CD14-positive monocyte (primary cell): Measurements from ENCODE around the gene PASD1. TPM values are rescaled to one million over a fixed set of nuclear protein-coding genes. Genes with fewer than 3 reads are reported as not detected.
A peak's percentile ranks its signal among the peaks of the same experiment; 100 is the strongest.

Experiments
- DNase-seq, 3 donors: peaks; one replicate each; pipeline ENCODE4 v3.0.0-alpha.2; 2011 to 2022
- H2AFZ ChIP-seq: 2 replicates; pipeline ENCODE4 v1.6.0; 2012; ENCODE audit warnings: mild to moderate bottlenecking, low read depth, low read length, inconsistent platforms; ENCODE audit not compliant: insufficient read depth, poor library complexity, severe bottlenecking
- H3K27ac ChIP-seq, 2 donors: 1 replicate in 1 of 2; 2 replicates in 1 of 2; pipeline ENCODE4 v1.5.1; 2012 to 2013; ENCODE audit warnings: low read length in 2 of 2, control low read depth in 1 of 2, inconsistent platforms in 1 of 2, low read depth in 1 of 2, mild to moderate bottlenecking in 1 of 2
- H3K27me3 ChIP-seq, 2 donors: one replicate each; pipeline versions ENCODE4 v1.6.0 to v1.6.1; 2011 to 2013; ENCODE audit warnings: low read length in 2 of 2; ENCODE audit not compliant: control insufficient read depth in 2 of 2, insufficient read depth in 2 of 2
- H3K36me3 ChIP-seq, 2 donors: replicated peaks in 1 of 2; 1 replicate in 1 of 2; 2 replicates in 1 of 2; pipeline versions ENCODE4 v1.5.1 to v1.6.1; 2012 to 2013; ENCODE audit warnings: low read length in 2 of 2, control low read depth in 1 of 2, inconsistent platforms in 1 of 2, mild to moderate bottlenecking in 1 of 2; ENCODE audit not compliant: insufficient read depth in 2 of 2, control insufficient read depth in 1 of 2
- H3K4me1 ChIP-seq, 2 donors: 1 replicate in 1 of 2; 2 replicates in 1 of 2; pipeline versions ENCODE4 v1.5.1 to v1.6.1; 2012 to 2013; ENCODE audit warnings: low read length in 2 of 2, control low read depth in 1 of 2, inconsistent platforms in 1 of 2, mild to moderate bottlenecking in 1 of 2, moderate library complexity in 1 of 2; ENCODE audit not compliant: insufficient read depth in 2 of 2, control insufficient read depth in 1 of 2
- H3K4me2 ChIP-seq: replicated peaks from 2 replicates; pipeline ENCODE3; 2012; ENCODE audit warnings: low read length, moderate library complexity, mild to moderate bottlenecking; ENCODE audit not compliant: poor library complexity, severe bottlenecking; ENCODE audit errors: extremely low read depth
- H3K4me3 ChIP-seq, 3 experiments: fragments of 200-600 bp in 1 of 3; sonication (generic) in 1 of 3; replicated peaks in 1 of 3; 1 replicate in 2 of 3; 2 replicates in 1 of 3; pipeline ENCODE4 v1.5.1; 2011 to 2013; ENCODE audit warnings: low read length in 3 of 3, mild to moderate bottlenecking in 3 of 3, control low read depth in 2 of 3, low read depth in 2 of 3, inconsistent platforms in 1 of 3, moderate library complexity in 1 of 3
- H3K79me2 ChIP-seq: 2 replicates; pipeline ENCODE4 v1.6.0; 2012; ENCODE audit warnings: mild to moderate bottlenecking, control low read depth, inconsistent platforms, low read length, moderate library complexity; ENCODE audit not compliant: insufficient read depth
- H3K9ac ChIP-seq: 2 replicates; pipeline ENCODE4 v1.6.0; 2017; ENCODE audit warnings: low read length, mild to moderate bottlenecking; ENCODE audit not compliant: insufficient read depth, poor library complexity, severe bottlenecking
- H3K9me3 ChIP-seq, 2 donors: replicated peaks in 1 of 2; 1 replicate in 1 of 2; 2 replicates in 1 of 2; pipeline versions ENCODE4 v1.5.1 to v1.6.1; 2012 to 2013; ENCODE audit warnings: low read length in 2 of 2, control low read depth in 1 of 2; ENCODE audit not compliant: control insufficient read depth in 1 of 2, insufficient read depth in 1 of 2
- H4K20me1 ChIP-seq: 2 replicates; pipeline ENCODE4 v1.6.0; 2012; ENCODE audit warnings: mild to moderate bottlenecking, low read length, control low read depth, moderate library complexity; ENCODE audit not compliant: insufficient read depth
- H3K27ac Mint-ChIP-seq, 7 donors: one replicate each; pipeline ENCODE4 v1.8.0; 2020; ENCODE audit warnings: mild to moderate bottlenecking in 7 of 7, mixed read lengths in 7 of 7, moderate library complexity in 6 of 7, inconsistent platforms in 2 of 7
- H3K27me3 Mint-ChIP-seq, 3 donors: one replicate each; pipeline ENCODE4 v1.8.0; 2021 to 2022; ENCODE audit warnings: low read depth in 3 of 3, mild to moderate bottlenecking in 3 of 3, mixed read lengths in 3 of 3, moderate library complexity in 3 of 3, inconsistent platforms in 1 of 3
- H3K36me3 Mint-ChIP-seq, 2 donors: one replicate each; pipeline ENCODE4 v1.8.0; 2020; ENCODE audit warnings: mixed read lengths in 2 of 2, inconsistent platforms in 1 of 2, mild to moderate bottlenecking in 1 of 2
- H3K4me1 Mint-ChIP-seq: one replicate; pipeline ENCODE4 v1.8.0; 2020; ENCODE audit warnings: mild to moderate bottlenecking, mixed read lengths
- H3K4me3 Mint-ChIP-seq, 2 donors: one replicate each; pipeline ENCODE4 v1.8.0; 2020; ENCODE audit warnings: mild to moderate bottlenecking in 2 of 2, mixed read lengths in 2 of 2, moderate library complexity in 1 of 2
- H3K9me3 Mint-ChIP-seq, 7 donors: one replicate each; pipeline ENCODE4 v1.8.0; 2020 to 2022; ENCODE audit warnings: mixed read lengths in 7 of 7, mild to moderate bottlenecking in 6 of 7, moderate library complexity in 6 of 7, inconsistent platforms in 2 of 7
- CTCF ChIP-seq: fragments of 200-600 bp; IDR thresholded peaks from one replicate; pipeline ENCODE4 v1.8.0; 2022; ENCODE audit warnings: antibody characterized with exemption, mild to moderate bottlenecking
- WGBS: methylation state at CpG from one replicate; pipeline ENCODE4 v1.1.5; 2013; ENCODE audit warnings: missing lambda C conversion rate; ENCODE audit not compliant: insufficient coverage; 5-methylcytosine and 5-hydroxymethylcytosine counted together
- intact Hi-C, 2 donors: fragments of 100-400 bp; cut with micrococcal nuclease; formaldehyde crosslinking; loops; one replicate each; pipeline versions ENCODE4 v1.15.0 to v1.15.1; 2023
- polyA plus RNA-seq, 3 donors: library from polyadenylated mRNA; depleted of rRNA in 1 of 3; unstranded in 2 of 3; stranded (reverse) in 1 of 3; fragments of 300-500 nt in 2 of 3; fragments of >200 nt in 1 of 3; fragmentation: Illumina TruSeq in 2 of 3; gene quantifications; 1 replicate in 2 of 3; 2 replicates in 1 of 3; pipeline ENCODE4 v1.2.3, GENCODE V29; 2012 to 2021

Gene PASD1
- polyA plus RNA-seq, 3 donors, result not detected

DNA sequence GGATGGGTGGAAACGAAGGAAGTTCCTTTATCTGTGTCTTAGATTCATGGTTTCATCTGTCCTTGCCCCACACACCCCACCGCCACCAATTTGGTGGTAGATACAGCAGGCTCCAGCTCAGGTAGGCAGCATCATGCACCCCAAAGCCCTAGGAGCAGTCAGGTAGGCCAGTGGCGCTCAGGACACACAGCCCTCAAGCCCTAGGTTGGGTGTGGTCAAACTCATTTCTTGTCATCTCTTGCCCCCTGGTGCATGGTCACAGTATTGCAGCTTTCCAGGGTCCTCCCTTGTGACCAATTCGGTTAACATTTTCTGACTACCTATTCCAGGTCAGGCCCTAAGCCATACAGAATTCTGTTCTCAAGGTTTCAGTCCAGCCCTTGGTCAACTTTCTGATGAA is 117.3 kb downstream of the PASD1 start:
- H3K27ac ChIP-seq, result no peak overlapping the region
- peak in 2 of 3 donors; percentile 0 to 6 for DNase-seq
- intact Hi-C loops, result loop anchor here (5.0 kb wide), 1 partner anchor 529 kb away; no protein-coding TSS in a partner anchor
- H2AFZ ChIP-seq, result no peak overlapping the region
- H3K4me1 Mint-ChIP-seq, result peaks cover 4% of the 10 kb centered on the region
- H3K4me3 ChIP-seq, result no peak overlapping the region
- TF ChIP-seq CTCF, result peak; percentile 65
- H3K9me3 Mint-ChIP-seq, result no peaks in the 10 kb centered on the region
- no peaks in the 10 kb centered on the region for H3K36me3 Mint-ChIP-seq
- no peaks in the 10 kb centered on the region for H3K4me1 ChIP-seq
- no peaks in the 10 kb centered on the region for H3K9me3 ChIP-seq
- no peak overlapping the region for H3K4me3 Mint-ChIP-seq
- WGBS, result 17% methylated on average over 2 of the region's 4 CpGs
- H4K20me1 ChIP-seq, result no peaks in the 10 kb centered on the region
- no peak overlapping the region for H3K4me2 ChIP-seq
- peaks cover 3 to 10% (median 5%) of the 10 kb centered on the region in 3 donors for H3K27me3 Mint-ChIP-seq
- no peaks in the 10 kb centered on the region for H3K36me3 ChIP-seq
- H3K27ac Mint-ChIP-seq, result no peak overlapping the region
- no peak overlapping the region for H3K9ac ChIP-seq
- H3K79me2 ChIP-seq, result no peaks in the 10 kb centered on the region
- H3K27me3 ChIP-seq, result peaks cover 0 to 3% of the 10 kb centered on the region in 2 donors

GRCh38 chrX:151687635-151688034 is 124.2 kb downstream of the PASD1 start:
- Histone ChIP-seq H3K27ac (no peak overlapping the region), H4K20me1 (no peaks in the 10 kb centered on the region), H3K4me2 (no peak overlapping the region), H3K9ac (no peak overlapping the region), H3K27me3 (peaks cover 0 to 5% of the 10 kb centered on the region in 2 donors), H3K36me3 (no peaks in the 10 kb centered on the region), H3K79me2 (no peaks in the 10 kb centered on the region), H3K4me3 (no peak overlapping the region), H3K4me1 (no peaks in the 10 kb centered on the region), H3K9me3 (no peaks in the 10 kb centered on the region), H2AFZ (no peak overlapping the region)
- Mint-ChIP-seq H3K27ac (no peak overlapping the region), H3K4me1 (no peaks in the 10 kb centered on the region), H3K27me3 (peaks cover 3 to 10% (median 4%) of the 10 kb centered on the region in 3 donors), H3K4me3 (no peak overlapping the region), H3K36me3 (no peaks in the 10 kb centered on the region), H3K9me3 (no peaks in the 10 kb centered on the region)
- intact Hi-C loops, result no loop called here
- no peak for TF ChIP-seq CTCF
- DNase-seq, result no peak
